ENCODE data around the gene GAB2. TPM values are rescaled to one million over a fixed set of nuclear protein-coding genes. Genes with fewer than 3 reads are reported as not detected.

The GAB2 gene
- total and polyA plus RNA-seq, 2 experiments from 2014 or later: 4.9 to 10.2 TPM

- TF ChIP-seq EZH2 (IDR thresholded peaks at IDR 0.05; ENCODE audit: borderline replicate concordance): no peak
- no peak for TF ChIP-seq EZH2phosphoT487 (IDR thresholded peaks at IDR 0.05; ENCODE audit: low read depth, severe bottlenecking, unreplicated experiment)
- TF ChIP-seq CTCF (IDR thresholded peaks at IDR 0.05; ENCODE audit: poor library complexity): no peak
- Histone ChIP-seq H3K9me2 (replicated peaks; ENCODE audit: insufficient read depth) (no peaks in the 10 kb centered on the region), H3K27ac (no peak overlapping the region), H3K4me3 (no peak overlapping the region), H2AFZ (no peak overlapping the region), H3K9me3 (ENCODE audit: low read depth) (no peaks in the 10 kb centered on the region), H3K79me2 (no peaks in the 10 kb centered on the region), H3K4me1 (ENCODE audit: insufficient read depth) (no peaks in the 10 kb centered on the region), H4K20me1 (ENCODE audit: insufficient read depth, poor library complexity, severe bottlenecking) (no peaks in the 10 kb centered on the region), H3K27me3 (no peaks in the 10 kb centered on the region), H3K4me2 (no peak overlapping the region), H3K36me3 (replicated peaks; ENCODE audit: insufficient read depth, low read depth) (no peaks in the 10 kb centered on the region)
- 89% methylated on average over 4 of the region's 4 CpGs for WGBS (ENCODE audit: low lambda C conversion rate, missing lambda C conversion rate)
- no peak for DNase-seq (ENCODE audit: low spot score)
These were observed 32.2 kb upstream of the GAB2 start for GRCh38 chr11:78449866-78450265.

- Histone ChIP-seq H3K79me2 (no peaks in the 10 kb centered on the region), H3K4me3 (no peak overlapping the region), H4K20me1 (ENCODE audit: insufficient read depth, poor library complexity, severe bottlenecking) (no peaks in the 10 kb centered on the region), H2AFZ (no peak overlapping the region), H3K27me3 (no peaks in the 10 kb centered on the region), H3K9me2 (replicated peaks; ENCODE audit: insufficient read depth) (no peaks in the 10 kb centered on the region), H3K36me3 (replicated peaks; ENCODE audit: insufficient read depth, low read depth) (no peaks in the 10 kb centered on the region), H3K4me1 (ENCODE audit: insufficient read depth) (no peaks in the 10 kb centered on the region), H3K9me3 (ENCODE audit: low read depth) (no peaks in the 10 kb centered on the region), H3K4me2 (no peak overlapping the region), H3K27ac (no peak overlapping the region)
- TF ChIP-seq CTCF (IDR thresholded peaks at IDR 0.05; ENCODE audit: poor library complexity): no peak
- no peak for TF ChIP-seq EZH2 (IDR thresholded peaks at IDR 0.05; ENCODE audit: borderline replicate concordance)
- no peak for TF ChIP-seq EZH2phosphoT487 (IDR thresholded peaks at IDR 0.05; ENCODE audit: low read depth, severe bottlenecking, unreplicated experiment)
- no peak for DNase-seq (ENCODE audit: low spot score)
These were observed 28.6 kb upstream of the GAB2 start for GRCh38 chr11:78446210-78446609.

GRCh38 chr11:78444726-78445125 is 27.1 kb upstream of the GAB2 start:
- no peaks in the 10 kb centered on the region for H3K27me3 ChIP-seq
- H4K20me1 ChIP-seq (ENCODE audit: insufficient read depth, poor library complexity, severe bottlenecking): no peaks in the 10 kb centered on the region
- H3K9me2 ChIP-seq (replicated peaks; ENCODE audit: insufficient read depth): no peaks in the 10 kb centered on the region
- DNase-seq (ENCODE audit: low spot score): no peak
- TF ChIP-seq CTCF (IDR thresholded peaks at IDR 0.05; ENCODE audit: poor library complexity) (no peak), EZH2phosphoT487 (IDR thresholded peaks at IDR 0.05; ENCODE audit: low read depth, severe bottlenecking, unreplicated experiment) (no peak), EZH2 (IDR thresholded peaks at IDR 0.05; ENCODE audit: borderline replicate concordance) (no peak)
- H2AFZ ChIP-seq: no peak overlapping the region
- H3K4me3 ChIP-seq: no peak overlapping the region
- H3K9me3 ChIP-seq (ENCODE audit: low read depth): no peaks in the 10 kb centered on the region
- WGBS (ENCODE audit: low lambda C conversion rate, missing lambda C conversion rate): 79% methylated on average over 1 of the region's 1 CpG
- no peak overlapping the region for H3K4me2 ChIP-seq
- H3K4me1 ChIP-seq (ENCODE audit: insufficient read depth): no peaks in the 10 kb centered on the region
- H3K27ac ChIP-seq: no peak overlapping the region
- no peaks in the 10 kb centered on the region for H3K79me2 ChIP-seq
- no peaks in the 10 kb centered on the region for H3K36me3 ChIP-seq (replicated peaks; ENCODE audit: insufficient read depth, low read depth)

GRCh38 chr11:78441956-78442355 is 24.3 kb upstream of the GAB2 start:
- Histone ChIP-seq H3K9me2 (replicated peaks; ENCODE audit: insufficient read depth) (no peaks in the 10 kb centered on the region), H3K27me3 (no peaks in the 10 kb centered on the region), H3K9me3 (ENCODE audit: low read depth) (no peaks in the 10 kb centered on the region), H3K4me1 (ENCODE audit: insufficient read depth) (no peaks in the 10 kb centered on the region), H3K36me3 (replicated peaks; ENCODE audit: insufficient read depth, low read depth) (no peaks in the 10 kb centered on the region), H2AFZ (no peak overlapping the region), H3K79me2 (no peaks in the 10 kb centered on the region), H3K4me3 (no peak overlapping the region), H3K4me2 (no peak overlapping the region), H3K27ac (peak overlapping the region; percentile 24), H4K20me1 (ENCODE audit: insufficient read depth, poor library complexity, severe bottlenecking) (no peaks in the 10 kb centered on the region)
- no peak for TF ChIP-seq EZH2phosphoT487 (IDR thresholded peaks at IDR 0.05; ENCODE audit: low read depth, severe bottlenecking, unreplicated experiment)
- no peak for TF ChIP-seq CTCF (IDR thresholded peaks at IDR 0.05; ENCODE audit: poor library complexity)
- TF ChIP-seq EZH2 (IDR thresholded peaks at IDR 0.05; ENCODE audit: borderline replicate concordance): no peak
- WGBS (ENCODE audit: low lambda C conversion rate, missing lambda C conversion rate): 76% methylated on average over 4 of the region's 4 CpGs
- DNase-seq (ENCODE audit: low spot score): no peak

All from hepatocyte (in vitro differentiated cells).